Mesendoderm (in vitro differentiated cells): ENCODE measurements around the gene NTHL1. TPM values are rescaled to one million over a fixed set of nuclear protein-coding genes. Genes with fewer than 3 reads are reported as not detected.

Experiments
- DNase-seq: peaks from one replicate; pipeline ENCODE4 v3.0.0; 2013
- H2AK5ac ChIP-seq: 2 replicates; pipeline ENCODE4 v1.6.1; 2013; ENCODE audit warnings: low read length, inconsistent platforms
- H2BK120ac ChIP-seq: 2 replicates; pipeline ENCODE4 v1.6.1; 2013; ENCODE audit warnings: low read depth, mild to moderate bottlenecking, low read length, moderate library complexity, mixed read lengths
- H2BK15ac ChIP-seq: replicated peaks from 2 replicates; pipeline ENCODE4 v1.6.1; 2013; ENCODE audit warnings: low read depth, mild to moderate bottlenecking, moderate library complexity
- H2BK5ac ChIP-seq: 2 replicates; pipeline ENCODE4 v1.6.1; 2013; ENCODE audit warnings: low read length, inconsistent platforms
- H3K18ac ChIP-seq: 2 replicates; pipeline ENCODE4 v1.6.1; 2013; ENCODE audit warnings: mild to moderate bottlenecking, low read length, mixed read lengths
- H3K23ac ChIP-seq: one replicate; pipeline ENCODE4 v1.6.1; 2013; ENCODE audit warnings: low read length
- H3K27ac ChIP-seq: 2 replicates; pipeline ENCODE4 v1.5.1; 2013; ENCODE audit warnings: low read depth, mild to moderate bottlenecking, inconsistent platforms, low read length, moderate library complexity
- H3K27me3 ChIP-seq: 2 replicates; pipeline ENCODE4 v1.6.1; 2013; ENCODE audit warnings: low read length, control low read depth, mild to moderate bottlenecking, inconsistent platforms; ENCODE audit not compliant: insufficient read depth, poor library complexity
- H3K36me3 ChIP-seq: 2 replicates; pipeline ENCODE4 v1.6.1; 2013; ENCODE audit warnings: low read length, inconsistent platforms; ENCODE audit not compliant: control insufficient read depth, insufficient read depth
- H3K4ac ChIP-seq: one replicate; pipeline ENCODE4 v1.6.1; 2013; ENCODE audit warnings: low read depth, mild to moderate bottlenecking, low read length, moderate library complexity
- H3K4me1 ChIP-seq: 2 replicates; pipeline ENCODE4 v1.6.1; 2013; ENCODE audit warnings: low read depth, low read length, inconsistent platforms; ENCODE audit not compliant: control insufficient read depth
- H3K4me2 ChIP-seq: 2 replicates; pipeline ENCODE4 v1.6.1; 2013; ENCODE audit warnings: low read length
- H3K4me3 ChIP-seq: 2 replicates; pipeline ENCODE4 v1.5.1; 2013; ENCODE audit warnings: mild to moderate bottlenecking, low read length
- H3K56ac ChIP-seq: one replicate; pipeline ENCODE4 v1.6.1; 2013; ENCODE audit warnings: low read length
- H3K79me1 ChIP-seq: 2 replicates; pipeline ENCODE4 v1.6.1; 2013; ENCODE audit warnings: low read length, inconsistent platforms
- H3K79me2 ChIP-seq: 2 replicates; pipeline ENCODE4 v1.6.1; 2013; ENCODE audit warnings: mild to moderate bottlenecking, low read length; ENCODE audit not compliant: control insufficient read depth, insufficient read depth
- H3K9ac ChIP-seq: 2 replicates; pipeline ENCODE4 v1.6.1; 2013; ENCODE audit warnings: low read length, inconsistent platforms
- H4K5ac ChIP-seq: one replicate; pipeline ENCODE4 v1.6.1; 2013; ENCODE audit warnings: low read length
- H4K8ac ChIP-seq: one replicate; pipeline ENCODE4 v1.6.1; 2013; ENCODE audit warnings: low read depth, mild to moderate bottlenecking, control low read depth, low read length, moderate library complexity
- WGBS: extraction: QIAGEN DNeasy Blood & Tissue Kit; methylation state at CpG from one replicate; pipeline ENCODE4 v1.1.7; 2013; ENCODE audit warnings: low lambda C conversion rate, missing lambda C conversion rate; ENCODE audit not compliant: insufficient coverage; ENCODE audit errors: extremely low coverage; 5-methylcytosine and 5-hydroxymethylcytosine counted together
- polyA plus RNA-seq, 2 experiments: library from polyadenylated mRNA; stranded (reverse); fragments of 200-250 nt; gene quantifications; one replicate each; pipeline ENCODE4 v1.2.3, GENCODE V29; 2013

Gene NTHL1
- polyA plus RNA-seq (2013, experiment 1 of 2): 36.8 TPM
- 36.0 TPM for polyA plus RNA-seq (2013, experiment 2 of 2)

DNA sequence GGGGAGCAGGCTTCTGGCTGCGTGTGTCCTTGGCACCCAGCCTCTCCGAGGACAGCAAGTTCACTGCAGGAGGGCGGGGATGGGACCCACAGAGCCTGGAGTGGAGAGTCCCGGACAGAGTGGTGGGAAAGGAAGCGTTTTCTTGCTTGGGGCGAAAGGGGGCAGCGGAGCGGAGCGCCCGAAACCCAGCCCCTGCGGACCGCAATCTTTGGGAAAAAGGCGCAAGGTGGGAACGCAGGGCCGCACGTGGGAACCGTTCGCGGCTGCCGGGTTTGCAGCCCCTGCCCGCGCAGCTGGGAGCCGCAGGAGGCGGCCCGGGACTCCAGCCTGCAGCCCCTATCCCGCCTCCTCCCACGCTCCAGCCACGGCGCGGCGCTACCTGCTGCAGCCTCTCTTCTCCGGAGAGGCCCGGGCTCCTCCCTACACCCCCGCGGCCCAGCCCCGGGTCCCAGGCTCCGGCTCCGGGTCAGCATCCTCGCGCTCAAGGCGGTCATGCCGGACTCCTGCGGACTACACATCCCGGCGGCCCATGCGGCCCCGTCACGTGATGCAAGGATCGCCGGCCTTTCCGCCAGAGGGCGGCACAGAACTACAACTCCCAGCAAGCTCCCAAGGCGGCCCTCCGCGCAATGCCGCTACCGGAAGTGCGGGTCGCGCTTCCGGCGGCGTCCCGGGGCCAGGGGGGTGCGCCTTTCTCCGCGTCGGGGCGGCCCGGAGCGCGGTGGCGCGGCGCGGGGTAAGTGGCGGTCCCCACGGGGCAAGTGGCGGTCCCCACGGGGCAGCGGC lies at the start of gene NTHL1, which contains the start of gene TSC2:
Gene NTHL1 (minus strand): TSS at position 505 of the 786 bp plus-strand sequence. CDS start 11 bp downstream, at position 494.
Gene TSC2 (plus strand): TSS at position 656 of the 786 bp plus-strand sequence. CDS start 631 bp downstream, outside the sequence.
- Histone ChIP-seq H3K79me2 (peaks cover 2% of the 10 kb centered on the region), H4K8ac (no peak within 1 kb of the TSS), H3K79me1 (peaks cover 6% of the 10 kb centered on the region), H3K9ac (peak within 1 kb of the TSS; percentile 85), H3K4me3 (peak within 1 kb of the TSS; percentile 79), H2BK15ac (no peak within 1 kb of the TSS), H3K4ac (no peak within 1 kb of the TSS), H3K4me2 (peak within 1 kb of the TSS; percentile 92), H2BK5ac (no peak within 1 kb of the TSS), H4K5ac (no peak within 1 kb of the TSS), H3K27me3 (no peaks in the 10 kb centered on the region), H3K27ac (no peak within 1 kb of the TSS), H2AK5ac (no peak within 1 kb of the TSS), H3K23ac (no peak within 1 kb of the TSS), H3K56ac (peak within 1 kb of the TSS; percentile 93), H3K36me3 (no peaks in the 10 kb centered on the region), H3K4me1 (peaks cover 2% of the 10 kb centered on the region), H3K18ac (peak within 1 kb of the TSS; percentile 44), H2BK120ac (no peak within 1 kb of the TSS)
- no CpG with 5 or more reads among the region's 81 CpGs for WGBS
- DNase-seq: peak; percentile 98

DNA sequence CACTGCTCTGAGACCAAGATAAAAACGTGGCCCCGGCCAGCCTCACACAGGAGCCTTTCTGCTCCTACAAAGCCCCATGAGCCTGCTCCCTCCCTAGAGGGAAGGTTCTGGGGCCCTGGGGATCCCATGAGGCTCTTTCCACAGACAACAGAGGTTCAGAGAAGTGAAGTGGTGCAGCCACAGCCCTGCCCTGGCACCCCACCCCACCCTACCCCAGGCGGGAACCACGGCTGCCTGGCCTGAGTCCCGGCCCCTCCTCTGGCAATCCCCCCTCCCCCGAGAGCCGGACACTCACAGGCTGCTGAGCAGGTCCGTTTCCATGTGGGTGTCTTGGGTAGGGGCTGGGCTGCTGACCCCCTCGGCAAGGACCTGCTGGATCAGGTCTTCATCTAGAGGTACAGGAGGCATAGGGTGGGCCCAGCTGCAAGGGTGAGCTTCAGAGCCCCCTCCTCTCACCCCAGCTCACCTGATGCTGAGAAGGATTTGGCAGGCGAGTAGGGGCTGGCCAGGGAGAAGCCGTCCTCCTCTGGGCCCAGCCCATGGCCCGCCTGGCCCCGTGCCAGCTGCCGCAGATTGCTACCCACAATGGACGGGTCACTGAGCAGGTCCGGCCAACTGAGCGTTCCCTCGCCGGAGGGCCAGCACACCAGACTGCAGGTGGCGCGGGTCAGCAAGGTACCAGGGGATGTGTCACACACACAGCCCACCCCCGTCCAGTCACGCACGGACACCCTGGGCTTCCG lies 49.4 kb upstream of the NTHL1 start:
- H3K36me3 ChIP-seq: peaks cover 2% of the 10 kb centered on the region
- no peaks in the 10 kb centered on the region for H3K79me2 ChIP-seq
- no peak overlapping the region for H3K4ac ChIP-seq
- no peak overlapping the region for H3K4me2 ChIP-seq
- no peak overlapping the region for H3K56ac ChIP-seq
- H3K18ac ChIP-seq: no peak overlapping the region
- H3K27ac ChIP-seq: no peak overlapping the region
- no peak overlapping the region for H2BK120ac ChIP-seq
- H4K5ac ChIP-seq: no peak overlapping the region
- no peak overlapping the region for H3K9ac ChIP-seq
- H3K4me1 ChIP-seq: no peaks in the 10 kb centered on the region
- WGBS: no CpG with 5 or more reads among the region's 25 CpGs
- H4K8ac ChIP-seq: no peak overlapping the region
- no peak overlapping the region for H2BK5ac ChIP-seq
- no peak overlapping the region for H3K4me3 ChIP-seq
- no peak overlapping the region for H3K23ac ChIP-seq
- DNase-seq: no peak
- H3K27me3 ChIP-seq: no peaks in the 10 kb centered on the region
- H2BK15ac ChIP-seq: no peak overlapping the region
- H3K79me1 ChIP-seq: no peaks in the 10 kb centered on the region
- H2AK5ac ChIP-seq: no peak overlapping the region

DNA sequence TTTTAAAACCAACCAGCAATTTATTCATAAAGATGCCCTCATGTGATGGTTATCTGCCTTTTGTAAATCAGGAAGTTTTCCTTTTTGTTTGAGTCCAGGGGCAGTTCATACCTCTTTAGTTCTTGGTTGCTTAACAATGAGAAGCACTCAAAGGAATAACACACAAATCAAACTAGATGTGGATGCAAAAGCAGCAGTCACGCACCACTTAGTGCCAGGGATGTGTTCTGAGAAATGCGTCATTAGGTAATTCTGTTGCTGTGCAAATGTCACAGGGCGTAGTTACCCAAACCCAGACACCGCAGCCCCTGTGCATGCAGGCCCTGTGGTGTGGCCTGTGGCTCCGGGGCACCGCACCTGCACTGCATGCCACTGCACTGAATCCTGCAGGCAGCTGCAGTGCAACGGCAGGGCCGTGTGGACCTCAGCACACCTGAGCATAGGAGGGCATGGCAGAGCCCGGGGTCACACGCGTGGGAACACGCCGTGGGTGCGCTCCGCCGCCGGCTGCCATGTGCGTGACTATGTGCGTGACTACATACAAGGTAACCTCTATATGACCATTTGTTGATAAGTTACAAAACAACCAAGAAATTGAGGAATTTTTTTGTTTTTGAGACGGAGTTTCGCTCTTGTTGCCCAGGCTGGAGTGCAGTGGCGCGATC lies 48.4 kb upstream of the NTHL1 start:
- no peak overlapping the region for H3K4me3 ChIP-seq
- H2BK120ac ChIP-seq: no peak overlapping the region
- H3K36me3 ChIP-seq: peaks cover 2% of the 10 kb centered on the region

DNA sequence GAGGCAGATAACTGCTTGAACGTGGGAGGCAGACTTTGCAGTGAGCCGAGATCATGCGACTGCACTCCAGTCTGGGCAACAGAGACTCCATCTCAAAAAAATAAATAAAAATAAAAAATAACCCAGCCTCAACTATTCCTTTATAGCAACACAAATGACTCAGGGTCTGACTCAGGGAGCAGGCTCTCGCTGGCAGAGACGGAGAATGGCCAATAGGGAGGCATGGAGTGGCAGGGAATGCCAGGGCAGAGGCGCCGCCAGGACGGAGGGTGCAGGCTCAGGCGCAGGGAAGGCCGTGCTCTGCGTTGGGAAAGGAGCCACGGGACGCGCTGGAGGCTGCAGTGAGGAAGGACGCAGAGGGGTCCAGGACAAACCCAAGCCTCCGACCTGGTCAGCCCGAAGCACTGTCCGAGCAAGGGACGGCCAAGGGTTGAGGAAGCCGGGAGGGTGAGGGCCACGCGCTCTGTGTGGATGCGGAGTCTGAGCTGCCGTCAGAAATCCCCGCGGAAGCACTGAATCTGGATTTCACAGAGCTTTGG lies 47.8 kb upstream of the NTHL1 start:
- Histone ChIP-seq H3K79me2 (no peaks in the 10 kb centered on the region), H2BK15ac (no peak overlapping the region), H3K18ac (no peak overlapping the region), H3K27me3 (no peaks in the 10 kb centered on the region), H3K27ac (no peak overlapping the region), H3K36me3 (peaks cover 2% of the 10 kb centered on the region), H3K4me2 (no peak overlapping the region), H4K5ac (no peak overlapping the region), H3K79me1 (no peaks in the 10 kb centered on the region), H3K4me3 (no peak overlapping the region), H4K8ac (no peak overlapping the region), H3K4ac (no peak overlapping the region), H2BK5ac (no peak overlapping the region), H2BK120ac (no peak overlapping the region), H3K23ac (no peak overlapping the region), H3K4me1 (peaks cover 1% of the 10 kb centered on the region), H2AK5ac (no peak overlapping the region), H3K9ac (no peak overlapping the region), H3K56ac (no peak overlapping the region)
- no peak for DNase-seq
- WGBS: no CpG with 5 or more reads among the region's 26 CpGs

More for the DNA sequence above, 48.4 kb upstream of the NTHL1 start:
- no CpG with 5 or more reads among the region's 23 CpGs for WGBS
- Histone ChIP-seq H3K9ac (no peak overlapping the region), H2BK15ac (no peak overlapping the region), H3K4me1 (no peaks in the 10 kb centered on the region), H2BK5ac (no peak overlapping the region), H3K79me2 (no peaks in the 10 kb centered on the region), H4K8ac (no peak overlapping the region), H3K27ac (no peak overlapping the region), H4K5ac (no peak overlapping the region), H3K23ac (no peak overlapping the region), H3K4ac (no peak overlapping the region), H3K79me1 (no peaks in the 10 kb centered on the region), H3K4me2 (no peak overlapping the region), H3K56ac (no peak overlapping the region), H3K18ac (no peak overlapping the region), H2AK5ac (no peak overlapping the region), H3K27me3 (no peaks in the 10 kb centered on the region)
- no peak for DNase-seq

DNA sequence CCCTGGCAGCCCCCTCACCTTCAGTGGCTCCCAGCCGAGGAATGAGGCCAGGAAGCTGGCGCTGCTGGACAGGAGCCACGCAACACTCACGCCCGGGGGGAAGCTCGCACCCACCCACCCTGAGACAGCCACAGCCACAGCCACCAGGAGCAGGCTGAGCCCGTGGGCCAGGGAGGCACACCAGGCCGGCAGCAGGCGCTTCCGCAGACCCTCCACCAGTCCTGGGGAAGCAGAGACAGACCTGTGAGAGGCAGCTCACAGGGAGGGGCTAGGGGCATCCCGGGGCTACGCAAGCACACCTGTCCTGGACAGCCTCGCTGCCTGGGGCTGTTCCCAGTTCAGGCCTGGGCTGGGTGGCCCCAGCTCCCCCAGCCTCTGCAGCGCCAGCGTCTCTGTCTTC lies 46.2 kb upstream of the NTHL1 start:
- peaks cover 1% of the 10 kb centered on the region for H3K4me1 ChIP-seq
- no peak for DNase-seq

More for the DNA sequence above, 46.2 kb upstream of the NTHL1 start:
- H3K23ac ChIP-seq: no peak overlapping the region
- no peak overlapping the region for H3K4me3 ChIP-seq
- H3K56ac ChIP-seq: no peak overlapping the region
- H3K4me2 ChIP-seq: no peak overlapping the region
- H2AK5ac ChIP-seq: no peak overlapping the region
- H2BK5ac ChIP-seq: no peak overlapping the region
- H3K36me3 ChIP-seq: peaks cover 2% of the 10 kb centered on the region
- no CpG with 5 or more reads among the region's 15 CpGs for WGBS
- H3K9ac ChIP-seq: no peak overlapping the region
- H4K5ac ChIP-seq: no peak overlapping the region
- no peak overlapping the region for H3K27ac ChIP-seq
- H3K27me3 ChIP-seq: no peaks in the 10 kb centered on the region
- no peaks in the 10 kb centered on the region for H3K79me1 ChIP-seq
- no peaks in the 10 kb centered on the region for H3K79me2 ChIP-seq
- H2BK120ac ChIP-seq: no peak overlapping the region
- no peak overlapping the region for H2BK15ac ChIP-seq
- no peak overlapping the region for H3K4ac ChIP-seq
- H4K8ac ChIP-seq: no peak overlapping the region
- H3K18ac ChIP-seq: no peak overlapping the region
